Adrenal gland (tissue), 5 donors: ENCODE data around the gene COPB2.

ENCODE experiments used
- CTCF ChIP-seq, 6 experiments: fragments of 450-650 bp in 4 of 6; fragments of 200-600 bp in 2 of 6; sonication (generic) in 1 of 6; IDR thresholded peaks; 1 replicate in 5 of 6; 2 replicates in 1 of 6; pipeline versions ENCODE4 v1.5.1 to v1.8.0; 2016 to 2021; ENCODE audit warnings: antibody characterized with exemption in 6 of 6, mild to moderate bottlenecking in 2 of 6, moderate library complexity in 1 of 6
- POLR2A ChIP-seq, 2 donors: fragments of 450-650 bp; IDR thresholded peaks; one replicate each; pipeline ENCODE4 v1.6.1; 2017; ENCODE audit warnings: antibody characterized with exemption in 2 of 2, mild to moderate bottlenecking in 2 of 2, moderate library complexity in 1 of 2
- donor health status: DM: no; HTN: no; CAD: no.

GRCh38 chr3:139389552-139390368 is at the start of gene COPB2:
- no peak for TF ChIP-seq CTCF (IDR thresholded peaks at IDR 0.05)
- peak; percentile 80 to 91 for TF ChIP-seq POLR2A (IDR thresholded peaks at IDR 0.05)
